GM12878 (cell line): ENCODE measurements around the gene UBE3C.

Experiments
- ASH2L ChIP-seq: fragments of 300-600, 200-600 bp; sonication (generic); IDR thresholded peaks from 2 replicates; pipeline ENCODE4 v1.6.1; 2017; ENCODE audit warnings: low read depth, mild to moderate bottlenecking, borderline replicate concordance
- ATF2 ChIP-seq: IDR thresholded peaks from 2 replicates; pipeline ENCODE4 v1.6.1; 2012; ENCODE audit warnings: low read length, inconsistent platforms
- BRCA1 ChIP-seq: IDR thresholded peaks from 2 replicates; pipeline ENCODE4 v1.6.1; 2011; ENCODE audit warnings: low read depth, low read length, improper control_type of control experiment
- CEBPB ChIP-seq, 2 experiments: fragments of 150-350 bp in 1 of 2; IDR thresholded peaks; 2 replicates each; pipeline ENCODE4 v1.6.1; 2012 to 2014; ENCODE audit warnings: low read depth in 2 of 2, low read length in 2 of 2, borderline replicate concordance in 1 of 2, inconsistent platforms in 1 of 2
- CREB1 ChIP-seq: IDR thresholded peaks from 2 replicates; pipeline ENCODE4 v1.6.1; 2012; ENCODE audit warnings: low read depth, mild to moderate bottlenecking, inconsistent platforms
- CTCF ChIP-seq, 3 experiments: IDR thresholded peaks in 2 of 3; conservative IDR thresholded peaks in 1 of 3; 2 replicates each; pipeline ENCODE4 v1.5.1; 2011; ENCODE audit warnings: low read depth in 3 of 3, low read length in 3 of 3, mild to moderate bottlenecking in 3 of 3, control low read depth in 2 of 3, moderate library complexity in 2 of 3, inconsistent platforms in 1 of 3, mixed read lengths in 1 of 3; ENCODE audit not compliant: control insufficient read depth in 2 of 3, insufficient read depth in 1 of 3; ENCODE audit errors: extremely low read depth in 1 of 3
- EGR1 ChIP-seq, 2 experiments: IDR thresholded peaks; 1 replicate in 1 of 2; 2 replicates in 1 of 2; pipeline ENCODE4 v1.6.1; 2011 to 2012; ENCODE audit warnings: low read depth in 2 of 2, low read length in 2 of 2, borderline replicate concordance in 1 of 2, mild to moderate bottlenecking in 1 of 2, moderate library complexity in 1 of 2
- ELK1 ChIP-seq: IDR thresholded peaks from 2 replicates; pipeline ENCODE4 v1.6.1; 2012; ENCODE audit warnings: low read depth, low read length, improper control_type of control experiment
- EZH2 ChIP-seq: IDR thresholded peaks from 2 replicates; pipeline ENCODE4 v1.6.1; 2012; ENCODE audit warnings: low read depth, mild to moderate bottlenecking, control low read depth, inconsistent platforms, low read length, borderline replicate concordance; ENCODE audit not compliant: control insufficient read depth
- NR2C2 ChIP-seq: IDR thresholded peaks from 2 replicates; pipeline ENCODE4 v1.6.1; 2011; ENCODE audit warnings: borderline replicate concordance, low read depth; ENCODE audit not compliant: control insufficient read depth, insufficient read length
- RAD51 ChIP-seq: fragments of 450-650 bp; IDR thresholded peaks from 2 replicates; pipeline ENCODE4 v1.6.1; 2016; ENCODE audit warnings: moderate library complexity, mild to moderate bottlenecking, inconsistent platforms
- RFX5 ChIP-seq: IDR thresholded peaks from 2 replicates; pipeline ENCODE4 v1.6.1; 2011; ENCODE audit warnings: low read depth, low read length, improper control_type of control experiment
- ZNF274 ChIP-seq: IDR thresholded peaks from one replicate; pipeline ENCODE4 v1.8.0; 2011; ENCODE audit not compliant: insufficient read length, insufficient read depth
- ZZZ3 ChIP-seq: IDR thresholded peaks from 2 replicates; pipeline ENCODE4 v1.6.1; 2011; ENCODE audit warnings: low read depth; ENCODE audit not compliant: control insufficient read depth, insufficient read length

- TF ChIP-seq CREB1 (no peak), CTCF (IDR thresholded peaks at IDR 0.05 in 2 of 3, conservative IDR thresholded peaks at IDR 0.05 in 1 of 3; ENCODE audit: control insufficient read depth in 2 of 3, extremely low read depth in 1 of 3, insufficient read depth in 1 of 3, low read depth in 3 of 3, low read length in 3 of 3) (no peak), ZZZ3 (no peak), RAD51 (no peak), BRCA1 (no peak), RFX5 (no peak), ZNF274 (no peak), ATF2 (no peak), ASH2L (no peak), EGR1 (IDR thresholded peaks at IDR 0.05; ENCODE audit: borderline replicate concordance in 1 of 2, low read depth in 2 of 2, low read length in 2 of 2) (no peak), ELK1 (no peak), EZH2 (no peak), CEBPB (IDR thresholded peaks at IDR 0.05; ENCODE audit: borderline replicate concordance in 1 of 2, low read depth in 2 of 2, low read length in 2 of 2) (no peak), NR2C2 (no peak)
These were observed 140.3 kb downstream of the UBE3C start for GRCh38 chr7:157278791-157279724.
